ENCODE results near the gene DIP2A. TPM values are rescaled to one million over a fixed set of nuclear protein-coding genes. Genes with fewer than 3 reads are reported as not detected.

The DIP2A gene
- total and polyA plus RNA-seq, 2 of the 13 experiments (the other 11 are each of a cell fraction or from before 2014, with no cell fraction given): 18.5 to 37.6 TPM

- no peak for TF ChIP-seq ATF2 (CRISPR knock-in tag; IDR thresholded peaks at IDR 0.05)
These were observed 84.6 kb downstream of the DIP2A start (continued) for GRCh38 chr21:46543306-46543705.

GRCh38 chr21:46544003-46544402, 85.3 kb downstream of the DIP2A start:
- no peak for DNase-seq (ENCODE audit: low spot score)
- 97% methylated on average over 8 of the region's 8 CpGs for WGBS (ENCODE audit: low lambda C conversion rate)
- no peaks in the 10 kb centered on the region for H3K9me3 ChIP-seq (ENCODE audit: low read length)
- in situ Hi-C loops (cut with HindIII; ENCODE audit: extremely low pct_ligation_motif_present, low pct_unique_long_range_greater_than_20kb): no loop called here
- H3K4me3 ChIP-seq (replicated peaks in 1 of 3; ENCODE audit: insufficient read depth in 1 of 3, low read depth in 2 of 3, low read length in 3 of 3): no peak overlapping the region
- H3K27ac ChIP-seq (ENCODE audit: extremely low read length, insufficient read depth, low read length): no peak overlapping the region
- POLR2A ChIA-PET: no interaction called here
- no peak overlapping the region for H2AFZ ChIP-seq (ENCODE audit: low read length)
- no peaks in the 10 kb centered on the region for H4K20me1 ChIP-seq (ENCODE audit: insufficient read depth, low read length)
- H3K4me2 ChIP-seq (ENCODE audit: low read depth, low read length): no peak overlapping the region
- intact Hi-C loops (cut with micrococcal nuclease; ENCODE audit: unreplicated experiment): no loop called here
- BruUV-seq (replicated peaks): no TSS peak
- no peak for TF ChIP-seq ZNF598 (CRISPR knock-in tag; IDR thresholded peaks at IDR 0.05; ENCODE audit: borderline replicate concordance)
- TF ChIP-seq ZNF225 (CRISPR knock-in tag; IDR thresholded peaks at IDR 0.05): no peak
- TF ChIP-seq DMTF1 (CRISPR knock-in tag; IDR thresholded peaks at IDR 0.05): no peak
- TF ChIP-seq FOXK2 (IDR thresholded peaks at IDR 0.05): no peak
- no peak for TF ChIP-seq CREB1 (IDR thresholded peaks at IDR 0.05)
- no peak for TF ChIP-seq CREB1 (CRISPR knock-in tag; IDR thresholded peaks at IDR 0.05)
- no peak for TF ChIP-seq U2AF1 (optimal IDR thresholded peaks at IDR 0.05; ENCODE audit: low read depth, low read length)
- no peak for TF ChIP-seq GPN1 (CRISPR knock-in tag; IDR thresholded peaks at IDR 0.05; ENCODE audit: borderline replicate concordance)
- no peak for TF ChIP-seq ZNF18 (CRISPR knock-in tag; IDR thresholded peaks at IDR 0.05; ENCODE audit: insufficient replicate concordance)
- no peak for TF ChIP-seq NONO (IDR thresholded peaks at IDR 0.05)
- no peak for TF ChIP-seq NONO (CRISPR knock-in tag; conservative IDR thresholded peaks at IDR 0.05)
- no peaks in the 10 kb centered on the region for H3K79me2 ChIP-seq (ENCODE audit: insufficient read depth, low read length)
- FAIRE-seq: no peak
- H3K36me3 ChIP-seq (replicated peaks in 1 of 2; ENCODE audit: control insufficient read depth in 1 of 2, insufficient read depth in 2 of 2, low read length in 2 of 2): peaks cover 21 to 66% of the 10 kb centered on the region in 2 experiments
- no peaks in the 10 kb centered on the region for H3K27me3 ChIP-seq (ENCODE audit: control insufficient read depth in 1 of 2, insufficient read depth in 2 of 2, low read length in 2 of 2)
- H3K9ac ChIP-seq (ENCODE audit: insufficient read depth, low read depth, low read length): no peak overlapping the region
- no peaks in the 10 kb centered on the region for H3K4me1 ChIP-seq (ENCODE audit: insufficient read depth, low read length)
- CTCF ChIA-PET (ENCODE audit: low intra/inter-chr PET ratio, low total read pairs): no interaction called here
- no peak for ATAC-seq

All from HepG2 (cell line).